22Rv1 (cell line): ENCODE data around the gene ANKRD6.

Source experiments
- CTCF ChIP-seq: fragments of 450-650 bp; IDR thresholded peaks from 2 replicates; pipeline ENCODE4 v1.5.1; 2017; ENCODE audit warnings: mild to moderate bottlenecking
- ZFX ChIP-seq: fragments of 450-650 bp; IDR thresholded peaks from 2 replicates; pipeline ENCODE4 v1.6.1; 2017; ENCODE audit warnings: antibody characterized with exemption, borderline replicate concordance

- TF ChIP-seq CTCF (no peak), ZFX (no peak)
These were observed 21.3 kb downstream of the ANKRD6 start for GRCh38 chr6:89454300-89454699.
